HG02588 (cell line): ENCODE measurements around the gene B3GNT8.
"Not testable (repeated sequence)": the region's sequence is repeated elsewhere in the genome, so short reads cannot be mapped to it uniquely, and the experiment has no call there.

Experiments used
- ATAC-seq: cut with Tn5 transposase; IDR thresholded peaks from one replicate; pipeline ENCODE4 v1.9.1; 2021; ENCODE audit warnings: mild to moderate bottlenecking, moderate library complexity; ENCODE audit not compliant: unreplicated experiment

Gene B3GNT8

GRCh38 chr19:41437944-41438574 lies 10.9 kb upstream of the B3GNT8 start:
- no peak for ATAC-seq

GRCh38 chr19:41436674-41436951 lies 9.4 kb upstream of the B3GNT8 start:
- ATAC-seq = no peak

GRCh38 chr19:41435936-41436673 lies 8.9 kb upstream of the B3GNT8 start:
- ATAC-seq = no peak

- not testable (repeated sequence) for ATAC-seq
Measured at GRCh38 chr19:41435376-41435775, 8.2 kb upstream of the B3GNT8 start.

- no peak for ATAC-seq
Measured at GRCh38 chr19:41434450-41434849, 7.3 kb upstream of the B3GNT8 start.

- no peak for ATAC-seq
Measured at GRCh38 chr19:41433171-41433570, 6.0 kb upstream of the B3GNT8 start.

- ATAC-seq = no peak
Measured at GRCh38 chr19:41431426-41432386, 4.5 kb upstream of the B3GNT8 start.

- no peak for ATAC-seq
Measured at GRCh38 chr19:41430922-41431321, 3.7 kb upstream of the B3GNT8 start.

- ATAC-seq = no peak
Measured at GRCh38 chr19:41428481-41428859, 1.3 kb upstream of the B3GNT8 start.

- no peak for ATAC-seq
Measured at GRCh38 chr19:41427647-41428480, 690 bp upstream of the B3GNT8 start.

- ATAC-seq = no peak
Measured at GRCh38 chr19:41426116-41426841, 895 bp downstream of the B3GNT8 start.

GRCh38 chr19:41425174-41426115 lies 1.7 kb downstream of the B3GNT8 start:
- no peak for ATAC-seq

GRCh38 chr19:41424335-41425173 lies 2.6 kb downstream of the B3GNT8 start:
- ATAC-seq = no peak

- no peak for ATAC-seq
Measured at GRCh38 chr19:41422955-41423354, 4.2 kb downstream of the B3GNT8 start.

- no peak for ATAC-seq
Measured at GRCh38 chr19:41422456-41422855, 4.7 kb downstream of the B3GNT8 start.

- no peak for ATAC-seq
Measured at GRCh38 chr19:41421973-41422372, 5.2 kb downstream of the B3GNT8 start.

GRCh38 chr19:41421314-41421713 lies 5.9 kb downstream of the B3GNT8 start:
- ATAC-seq = no peak
